NCI-H2227 treated with DMSO at 0.1 percent for 48 hours (cell line): ENCODE data around the gene PIGM.

Experiments used
- DNase-seq: peaks from one replicate; lab custom pipeline; 2025; lab: John Stamatoyannopoulos, UW

The PIGM gene

DNA sequence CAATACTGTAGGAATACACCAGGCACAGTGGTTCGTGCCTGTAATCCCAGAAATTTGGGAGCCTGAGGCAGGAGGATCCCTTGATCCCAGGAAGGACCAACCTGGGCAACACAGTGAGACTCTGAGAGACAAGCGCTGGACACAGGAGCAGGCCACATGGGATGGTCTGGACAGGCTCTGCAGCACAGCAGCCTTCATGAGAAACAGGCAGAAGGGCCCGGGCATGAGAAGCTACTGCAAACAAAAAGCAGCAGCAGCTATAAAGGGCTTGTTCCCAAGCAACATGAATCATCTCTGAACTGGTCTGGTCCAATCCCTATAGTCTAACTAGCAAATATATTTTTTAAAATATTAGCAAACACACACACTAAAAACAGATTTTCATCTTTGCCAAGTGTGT lies 42.2 kb downstream of the PIGM start:
- no peak for DNase-seq

DNA sequence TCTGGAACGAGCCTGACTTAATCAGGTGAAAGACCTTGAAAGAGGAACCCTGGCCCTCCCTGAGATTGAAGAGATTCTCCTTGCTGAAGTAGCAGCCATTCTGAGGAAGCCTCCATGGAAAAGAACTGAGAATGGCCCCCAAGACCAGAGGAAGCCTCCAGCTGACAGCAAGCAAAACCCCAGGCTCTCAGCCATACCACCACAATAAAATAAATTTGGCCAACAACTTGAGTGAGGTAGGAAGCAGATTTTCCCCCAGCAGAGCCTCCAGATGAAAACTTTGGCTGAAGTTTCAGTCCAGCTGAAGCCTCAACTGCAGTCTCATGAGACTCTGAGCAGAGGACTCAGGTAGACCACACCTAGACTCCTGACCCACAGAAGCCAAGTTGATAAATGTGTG lies 43.8 kb downstream of the PIGM start:
- DNase-seq = no peak

DNA sequence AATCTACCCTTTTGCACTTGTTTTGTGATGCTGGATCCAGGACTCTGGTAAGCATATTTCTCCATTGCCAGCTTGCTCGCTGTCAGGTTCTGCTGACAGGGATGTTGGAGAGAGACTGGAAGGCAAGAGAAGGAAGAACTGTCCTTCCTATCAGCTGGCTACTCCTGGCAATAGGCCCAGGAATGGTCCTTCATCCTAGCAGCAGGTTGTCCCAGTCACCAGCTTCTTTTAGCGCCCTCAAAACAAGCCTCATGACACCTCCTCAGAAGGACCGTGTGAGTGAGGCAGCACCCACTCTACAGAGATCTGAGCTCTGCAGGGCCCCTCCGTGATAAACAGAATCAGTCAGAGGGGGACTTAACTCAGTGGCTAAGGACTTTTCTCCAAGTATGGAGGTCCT lies 44.6 kb downstream of the PIGM start:
- DNase-seq = no peak

DNA sequence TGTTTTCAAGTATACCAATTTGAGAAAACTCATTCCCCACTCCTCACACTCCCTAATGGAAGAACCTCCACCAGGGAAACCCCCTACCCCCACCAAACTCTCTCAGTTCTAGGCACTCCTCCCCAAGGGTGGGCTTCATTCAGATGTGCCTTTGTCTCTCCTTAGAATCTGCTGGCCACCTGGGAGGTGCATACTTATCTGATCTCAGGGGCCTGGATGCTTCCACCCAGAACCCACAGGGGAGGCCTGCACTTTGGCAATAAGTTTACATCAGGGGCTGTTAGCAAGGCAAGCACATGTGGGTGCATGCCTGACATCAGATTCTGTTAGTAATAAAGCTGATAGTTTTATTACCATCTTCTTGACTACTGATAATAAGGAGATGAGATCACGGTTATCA lies 45.3 kb downstream of the PIGM start:
- DNase-seq = no peak

DNA sequence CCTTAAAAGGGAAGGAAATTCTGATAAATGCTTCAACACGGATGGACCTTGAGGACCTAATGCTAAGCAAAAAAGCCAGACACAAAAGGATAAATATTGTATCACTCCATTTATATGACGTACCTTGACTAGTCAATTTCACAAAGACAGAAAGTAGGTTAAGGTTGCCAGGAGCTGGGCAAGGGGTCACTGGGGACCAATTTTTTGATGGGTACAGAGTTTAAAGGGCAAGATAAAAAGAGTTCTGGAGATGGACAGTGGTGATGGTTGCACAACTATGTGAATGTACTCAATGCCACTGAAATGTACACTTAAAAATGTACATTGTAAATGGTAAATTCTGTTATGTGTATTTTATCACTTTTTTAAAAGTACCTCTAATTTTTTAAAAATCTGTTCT lies 45.7 kb downstream of the PIGM start:
- no peak for DNase-seq

DNA sequence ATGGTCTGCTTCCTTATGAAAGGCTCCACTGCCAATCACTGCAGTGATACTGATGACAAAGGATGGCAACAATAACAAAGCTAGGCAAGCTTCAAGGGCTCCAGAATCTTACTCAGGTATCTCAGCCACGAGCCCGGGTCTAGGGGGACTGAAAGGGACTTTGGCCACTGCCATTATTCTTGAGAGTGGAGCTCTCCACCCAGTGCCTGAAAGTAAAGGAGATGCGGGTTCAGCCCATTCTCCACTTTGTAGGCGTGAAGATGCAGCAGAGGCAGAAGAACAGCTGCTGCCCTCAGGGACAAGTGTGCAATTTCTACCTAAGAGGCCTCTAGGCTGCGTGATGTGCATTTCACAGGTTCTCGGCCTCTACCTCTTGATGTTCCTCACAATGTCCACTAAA lies 46.3 kb downstream of the PIGM start:
- DNase-seq = no peak

DNA sequence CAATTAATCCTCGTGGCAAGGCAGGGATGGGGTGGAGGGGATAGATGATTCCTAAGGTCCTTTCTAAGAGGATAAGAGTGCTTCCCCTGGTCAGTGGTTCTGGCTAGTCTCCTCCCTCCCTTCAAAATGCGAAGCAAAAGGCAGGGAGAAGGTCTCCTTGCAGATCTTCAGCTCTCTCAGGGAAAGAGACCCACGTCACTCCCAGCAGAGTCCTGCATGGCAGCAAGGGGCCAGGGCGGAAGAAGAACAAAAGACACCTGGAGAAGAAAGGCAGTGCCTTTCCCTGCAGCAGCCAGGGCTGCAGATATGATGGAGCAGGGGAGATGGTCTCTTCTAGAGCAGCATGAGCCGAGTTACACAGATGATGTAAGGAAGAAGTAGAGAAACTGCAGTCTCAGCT lies 48.1 kb downstream of the PIGM start:
- no peak for DNase-seq

DNA sequence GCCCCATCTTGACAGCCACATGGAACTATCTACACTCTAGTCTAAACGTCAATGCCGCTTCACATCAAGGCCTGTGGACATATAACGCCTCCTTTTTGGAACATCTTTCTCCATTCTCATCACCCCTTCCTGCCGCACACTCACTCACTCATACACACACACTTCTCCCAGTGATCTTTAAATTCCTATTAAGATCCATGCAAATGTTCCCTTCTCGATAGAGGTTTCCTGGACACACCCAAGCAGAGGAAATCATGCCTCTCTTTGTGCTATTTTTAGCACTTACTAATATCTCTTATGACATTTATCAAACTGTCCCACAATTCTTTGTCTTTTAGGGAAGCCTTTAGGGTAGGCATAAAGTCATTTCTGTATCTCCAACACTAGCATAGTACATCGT lies 49.5 kb downstream of the PIGM start:
- DNase-seq = no peak

DNA sequence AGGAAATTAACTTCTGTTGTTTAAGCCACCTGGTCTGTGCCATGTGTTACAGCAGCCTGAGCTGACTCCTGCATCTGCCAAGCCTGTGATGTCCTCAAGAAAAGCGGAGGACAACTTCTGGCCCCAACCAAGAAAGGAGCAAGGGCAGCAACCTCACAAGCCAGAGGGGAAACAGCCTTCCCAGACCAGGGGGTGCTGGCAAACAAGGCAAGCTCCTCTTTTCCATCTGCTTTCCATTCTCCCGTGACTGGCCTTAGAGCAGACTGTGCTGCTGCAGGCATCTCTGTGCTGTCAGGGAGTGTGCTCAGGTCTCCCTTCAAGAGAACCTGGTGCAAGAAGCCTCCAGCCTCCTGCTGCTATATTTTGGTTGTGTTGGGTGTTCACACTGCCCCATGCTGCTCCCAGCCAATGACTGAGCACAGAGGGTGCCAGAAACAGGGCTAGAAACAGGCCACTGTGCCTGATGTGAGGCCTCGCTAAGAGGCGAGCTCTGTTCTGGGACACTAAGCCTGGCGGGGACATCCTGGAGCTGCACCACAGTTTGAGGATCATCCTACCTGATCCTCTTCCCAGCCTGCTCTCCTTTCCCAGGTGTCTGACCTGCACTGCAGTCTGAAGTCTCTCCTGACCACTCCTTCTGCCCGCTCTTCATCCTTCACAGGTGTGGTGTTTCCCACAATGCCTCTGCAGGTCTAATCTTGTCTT lies 50.3 kb downstream of the PIGM start:
- DNase-seq = no peak

DNA sequence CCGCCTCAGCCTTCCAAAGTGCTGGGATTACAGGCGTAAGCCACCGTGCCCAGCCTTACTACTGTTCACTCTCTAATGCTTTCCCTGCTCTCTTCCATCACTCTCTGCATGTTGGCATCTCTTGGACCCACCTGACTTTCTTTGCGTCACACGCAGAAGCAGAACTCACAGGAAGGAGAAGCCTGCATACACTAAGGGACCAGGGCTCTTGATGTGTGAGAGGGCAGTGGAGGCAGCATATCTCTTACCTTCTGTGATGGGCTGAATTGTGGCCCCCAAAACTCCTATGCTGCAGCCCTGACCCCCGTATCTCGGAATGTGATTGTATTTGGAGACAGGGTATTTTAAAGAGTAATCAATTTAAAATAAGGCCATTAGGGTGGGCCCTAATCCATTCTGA lies 51.0 kb downstream of the PIGM start:
- DNase-seq = no peak

DNA sequence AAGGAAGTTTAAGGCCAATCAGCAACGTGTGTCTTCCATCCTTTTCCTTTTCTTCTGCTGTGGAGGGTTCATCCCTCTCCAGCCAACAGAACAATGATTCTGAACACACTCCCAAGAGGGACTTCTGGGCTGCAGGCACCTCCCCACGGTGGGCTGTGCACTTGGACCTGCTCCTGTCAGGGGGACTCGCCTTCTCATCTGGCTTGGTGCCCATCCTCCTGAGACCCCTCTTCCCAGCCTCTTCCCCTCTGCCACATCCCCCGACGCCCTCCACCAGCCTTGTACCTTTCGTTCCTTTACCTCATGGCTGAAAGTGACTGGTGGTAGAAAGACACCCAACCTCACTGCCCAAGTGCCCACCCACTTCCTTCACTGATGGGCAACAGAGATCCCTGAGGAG lies 51.7 kb downstream of the PIGM start:
- no peak for DNase-seq

DNA sequence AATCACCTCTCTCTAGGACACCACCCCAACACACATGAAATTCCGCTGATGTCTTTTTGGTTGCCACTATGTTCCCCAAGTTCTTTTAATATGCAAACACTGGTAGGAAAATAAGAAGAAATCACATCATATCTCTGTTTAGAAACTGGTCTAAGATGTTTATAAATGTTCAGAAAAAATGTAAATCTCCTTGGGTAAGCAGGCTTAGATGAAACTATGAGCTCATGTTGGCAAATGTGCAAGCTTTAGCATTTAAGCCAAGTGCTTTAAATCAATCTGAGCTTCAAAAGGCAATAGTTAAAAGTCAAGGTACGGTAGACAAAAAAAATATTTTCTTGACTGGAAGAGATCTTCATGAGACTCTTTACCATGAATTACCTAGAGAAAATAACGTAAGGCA lies 52.5 kb downstream of the PIGM start:
- no peak for DNase-seq

DNA sequence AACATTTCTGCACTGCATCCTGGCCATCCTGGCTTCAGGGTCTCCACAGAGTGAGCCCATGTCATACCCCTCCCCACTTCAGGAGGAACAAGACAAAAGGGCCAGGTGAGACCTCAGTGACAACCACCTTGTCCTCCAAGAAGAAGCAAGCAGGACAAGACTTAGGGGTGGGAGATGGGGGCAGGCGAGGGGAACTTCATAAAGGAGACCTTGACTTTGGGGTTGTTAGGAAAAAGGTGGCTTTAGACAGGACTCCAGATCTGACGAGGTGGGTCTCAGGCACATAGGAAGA lies 53.7 kb downstream of the PIGM start:
- DNase-seq = no peak

DNA sequence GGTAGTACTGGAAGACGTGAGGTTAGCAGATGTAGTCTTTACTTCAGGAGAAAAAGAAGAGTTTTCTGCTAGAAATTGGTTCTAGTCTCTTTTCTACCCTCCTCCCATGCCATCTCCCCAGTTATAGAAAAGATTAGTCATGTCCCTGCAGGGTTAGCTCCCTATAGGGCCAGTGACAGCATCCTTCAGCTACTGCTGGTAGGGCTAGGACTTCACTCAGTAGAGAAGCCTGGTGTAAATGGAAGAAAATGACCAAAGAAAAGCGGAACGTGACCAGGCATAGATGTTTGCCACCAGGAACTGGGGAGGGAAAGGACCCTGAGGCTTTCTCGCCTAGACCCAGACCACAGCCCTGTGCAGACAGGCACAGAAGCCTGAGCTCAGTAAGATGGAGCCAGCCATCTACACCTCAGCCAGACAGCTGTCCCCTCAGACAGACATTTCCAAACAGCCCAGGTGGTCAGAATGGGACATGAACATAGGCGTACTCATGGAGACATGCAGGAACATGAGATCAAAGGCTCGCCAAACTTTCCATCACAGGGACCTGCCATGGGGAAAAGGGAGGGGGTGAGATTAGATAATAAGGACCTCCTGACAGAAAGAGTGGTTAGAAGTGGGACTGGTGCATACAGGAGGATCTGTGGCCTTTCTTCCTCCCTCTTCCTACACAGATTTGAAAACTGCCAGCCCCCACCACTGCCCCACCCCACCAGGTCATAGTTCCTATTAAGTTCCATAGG lies 54.3 kb downstream of the PIGM start:
- no peak for DNase-seq
